Neural cell (in vitro differentiated cells): Measurements from ENCODE around the gene EPB41L2. TPM values are rescaled to one million over a fixed set of nuclear protein-coding genes. Genes with fewer than 3 reads are reported as not detected.

Experiments
- H2AFZ ChIP-seq: fragments of 200-600, 300-800 bp; sonication (generic), shearing (Covaris generic); 2 replicates; pipeline ENCODE4 v1.6.0; 2014; ENCODE audit warnings: low read depth, mild to moderate bottlenecking, antibody characterized with exemption, low read length, moderate library complexity
- H3F3A ChIP-seq: fragments of 200-600 bp; shearing (Covaris generic); 2 replicates; pipeline ENCODE4 v1.6.1; 2016; ENCODE audit warnings: mild to moderate bottlenecking, moderate library complexity, mixed read lengths, antibody characterized with exemption, low read length; ENCODE audit not compliant: insufficient read depth, poor library complexity, severe bottlenecking
- H3K27ac ChIP-seq: fragments of 200-600, 300-800 bp; sonication (generic), shearing (Covaris generic); 2 replicates; pipeline ENCODE4 v1.5.1; 2014; ENCODE audit warnings: mild to moderate bottlenecking, low read length, moderate library complexity
- H3K27me3 ChIP-seq: fragments of 300-800, 200-600 bp; sonication (generic), shearing (Covaris generic); 2 replicates; pipeline ENCODE4 v1.6.0; 2014; ENCODE audit warnings: mild to moderate bottlenecking, low read depth, low read length, moderate library complexity; ENCODE audit not compliant: insufficient read depth
- H3K36me3 ChIP-seq: fragments of 300-800, 200-600 bp; sonication (generic), shearing (Covaris generic); 2 replicates; pipeline ENCODE4 v1.5.1; 2014; ENCODE audit warnings: mild to moderate bottlenecking, antibody characterized with exemption, low read length, moderate library complexity; ENCODE audit not compliant: insufficient read depth
- H3K4me2 ChIP-seq: fragments of 300-800, 200-600 bp; sonication (generic), shearing (Covaris generic); 2 replicates; pipeline ENCODE4 v1.6.0; 2014; ENCODE audit warnings: mild to moderate bottlenecking, low read length
- H3K4me3 ChIP-seq: fragments of 300-800, 200-600 bp; sonication (generic), shearing (Covaris generic); 2 replicates; pipeline ENCODE4 v1.5.1; 2014; ENCODE audit warnings: mild to moderate bottlenecking, low read length, moderate library complexity
- H3K79me2 ChIP-seq: fragments of 200-600 bp; shearing (Covaris generic); replicated peaks from 2 replicates; pipeline ENCODE4 v1.6.0; 2014; ENCODE audit warnings: mild to moderate bottlenecking, low read length, moderate library complexity; ENCODE audit not compliant: insufficient read depth
- H3K9ac ChIP-seq: fragments of 300-800, 200-600 bp; sonication (generic), shearing (Covaris generic); 2 replicates; pipeline ENCODE4 v1.6.1; 2016; ENCODE audit warnings: mild to moderate bottlenecking, low read length, mixed read lengths
- H3K9me2 ChIP-seq: fragments of 200-600 bp; shearing (Covaris generic); 2 replicates; pipeline ENCODE4 v1.6.1; 2016; ENCODE audit warnings: mild to moderate bottlenecking, low read length, mixed read lengths; ENCODE audit not compliant: insufficient read depth
- H3K9me3 ChIP-seq: fragments of 200-600, 300-800 bp; sonication (generic), shearing (Covaris generic); 2 replicates; pipeline ENCODE4 v1.6.1; 2016; ENCODE audit warnings: mild to moderate bottlenecking, mixed run types, low read length, moderate library complexity, mixed read lengths
- H4K20me1 ChIP-seq: fragments of 200-600 bp; shearing (Covaris generic); 2 replicates; pipeline ENCODE4 v1.6.1; 2016; ENCODE audit warnings: mild to moderate bottlenecking, mixed run types; ENCODE audit not compliant: insufficient read depth
- EP300 ChIP-seq: fragments of 450-650 bp; conservative IDR thresholded peaks from 2 replicates; pipeline ENCODE4 v1.6.1; 2014; ENCODE audit warnings: antibody characterized with exemption, mild to moderate bottlenecking, moderate library complexity; ENCODE audit not compliant: poor library complexity, severe bottlenecking
- EZH2 ChIP-seq: fragments of 200-600, 300-800 bp; shearing (Covaris generic), sonication (generic); IDR thresholded peaks from 2 replicates; pipeline ENCODE4 v1.6.1; 2014; ENCODE audit warnings: antibody characterized with exemption, low read length, borderline replicate concordance, mild to moderate bottlenecking; ENCODE audit not compliant: insufficient read depth, poor library complexity, severe bottlenecking
- MXI1 ChIP-seq: fragments of 450-650 bp; conservative IDR thresholded peaks from 2 replicates; pipeline ENCODE4 v1.6.1; 2014; ENCODE audit warnings: antibody characterized with exemption, mild to moderate bottlenecking; ENCODE audit not compliant: poor library complexity, severe bottlenecking
- POLR2AphosphoS5 ChIP-seq: IDR thresholded peaks from 2 replicates; pipeline ENCODE4 v1.6.1; 2012
- RAD21 ChIP-seq: fragments of 450-650 bp; conservative IDR thresholded peaks from 2 replicates; pipeline ENCODE4 v1.6.1; 2014; ENCODE audit warnings: antibody characterized with exemption, mild to moderate bottlenecking, moderate library complexity
- REST ChIP-seq: IDR thresholded peaks from 2 replicates; pipeline ENCODE4 v1.6.1; 2012; ENCODE audit warnings: borderline replicate concordance
- SMC3 ChIP-seq: fragments of 450-650 bp; conservative IDR thresholded peaks from 2 replicates; pipeline ENCODE4 v1.6.1; 2014; ENCODE audit warnings: antibody characterized with exemption, mild to moderate bottlenecking, moderate library complexity; ENCODE audit not compliant: poor library complexity
- TAF1 ChIP-seq: IDR thresholded peaks from 2 replicates; pipeline ENCODE4 v1.6.1; 2012; ENCODE audit warnings: low read depth
- polyA plus RNA-seq: library from polyadenylated mRNA; depleted of rRNA; stranded (reverse); fragments of >200 nt; gene quantifications from 2 replicates; pipeline ENCODE4 v1.2.3, GENCODE V29; 2014
- TF ChIP-seq, protein P1 (sequence below): fragments of 450-650 bp; IDR thresholded peaks from 2 replicates; pipeline ENCODE4 v1.5.1; 2014; ENCODE audit warnings: antibody characterized with exemption, mild to moderate bottlenecking, moderate library complexity; ENCODE audit not compliant: poor library complexity, severe bottlenecking

The EPB41L2 gene
- polyA plus RNA-seq, 1 donor from 2014 or later = 13.5 TPM

- H3K27ac ChIP-seq = no peak overlapping the region
- no peaks in the 10 kb centered on the region for H3K27me3 ChIP-seq
- H3K9ac ChIP-seq = no peak overlapping the region
- TF ChIP-seq REST = no peak
- TF ChIP-seq TAF1 = no peak
- TF ChIP-seq RAD21 = no peak
- no peak for TF ChIP-seq MXI1
- no peak for TF ChIP-seq EP300
- TF ChIP-seq, protein P1, sequence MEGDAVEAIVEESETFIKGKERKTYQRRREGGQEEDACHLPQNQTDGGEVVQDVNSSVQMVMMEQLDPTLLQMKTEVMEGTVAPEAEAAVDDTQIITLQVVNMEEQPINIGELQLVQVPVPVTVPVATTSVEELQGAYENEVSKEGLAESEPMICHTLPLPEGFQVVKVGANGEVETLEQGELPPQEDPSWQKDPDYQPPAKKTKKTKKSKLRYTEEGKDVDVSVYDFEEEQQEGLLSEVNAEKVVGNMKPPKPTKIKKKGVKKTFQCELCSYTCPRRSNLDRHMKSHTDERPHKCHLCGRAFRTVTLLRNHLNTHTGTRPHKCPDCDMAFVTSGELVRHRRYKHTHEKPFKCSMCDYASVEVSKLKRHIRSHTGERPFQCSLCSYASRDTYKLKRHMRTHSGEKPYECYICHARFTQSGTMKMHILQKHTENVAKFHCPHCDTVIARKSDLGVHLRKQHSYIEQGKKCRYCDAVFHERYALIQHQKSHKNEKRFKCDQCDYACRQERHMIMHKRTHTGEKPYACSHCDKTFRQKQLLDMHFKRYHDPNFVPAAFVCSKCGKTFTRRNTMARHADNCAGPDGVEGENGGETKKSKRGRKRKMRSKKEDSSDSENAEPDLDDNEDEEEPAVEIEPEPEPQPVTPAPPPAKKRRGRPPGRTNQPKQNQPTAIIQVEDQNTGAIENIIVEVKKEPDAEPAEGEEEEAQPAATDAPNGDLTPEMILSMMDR = no peak
- no peak for TF ChIP-seq POLR2AphosphoS5
- no peak for TF ChIP-seq SMC3
- no peak for TF ChIP-seq EZH2
- H3K36me3 ChIP-seq = no peaks in the 10 kb centered on the region
- no peaks in the 10 kb centered on the region for H4K20me1 ChIP-seq
- no peaks in the 10 kb centered on the region for H3F3A ChIP-seq
- no peak overlapping the region for H2AFZ ChIP-seq
- H3K9me3 ChIP-seq = no peaks in the 10 kb centered on the region
- no peak overlapping the region for H3K4me3 ChIP-seq
- no peak overlapping the region for H3K4me2 ChIP-seq
- H3K9me2 ChIP-seq = no peaks in the 10 kb centered on the region
- H3K79me2 ChIP-seq = no peaks in the 10 kb centered on the region
Observed at GRCh38 chr6:130913120-130913519, 149.9 kb downstream of the EPB41L2 start.

DNA sequence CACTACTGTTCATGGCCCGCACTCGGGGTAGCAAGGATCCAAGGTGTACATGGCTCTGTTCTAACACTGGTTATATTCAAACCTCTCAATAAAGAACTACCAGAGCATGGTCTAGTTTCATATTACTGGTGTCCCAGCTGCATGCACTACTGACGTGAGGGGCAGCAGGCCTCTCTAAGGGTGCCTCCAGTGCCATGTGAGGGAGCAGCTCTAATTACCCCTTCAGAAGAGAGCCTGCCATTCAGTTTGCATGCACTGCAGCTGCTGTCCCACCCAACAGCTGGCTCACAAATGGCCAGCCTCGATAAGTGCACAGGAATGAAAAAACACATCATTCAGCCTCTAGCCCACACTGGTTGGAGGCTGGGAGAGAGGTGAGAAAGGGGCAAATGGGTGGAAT, 150.6 kb downstream of the EPB41L2 start:
- H4K20me1 ChIP-seq = no peaks in the 10 kb centered on the region
- no peaks in the 10 kb centered on the region for H3K79me2 ChIP-seq
- H3K9me2 ChIP-seq = no peaks in the 10 kb centered on the region
- no peak overlapping the region for H3K4me3 ChIP-seq
- no peaks in the 10 kb centered on the region for H3K36me3 ChIP-seq
- H3K27ac ChIP-seq = no peak overlapping the region
- H3K4me2 ChIP-seq = no peak overlapping the region
- no peak overlapping the region for H3K9ac ChIP-seq
- no peaks in the 10 kb centered on the region for H3K27me3 ChIP-seq
- H3F3A ChIP-seq = no peaks in the 10 kb centered on the region
- TF ChIP-seq EZH2 (no peak), TAF1 (no peak), REST (no peak), EP300 (no peak), POLR2AphosphoS5 (no peak), SMC3 (no peak), RAD21 (no peak), MXI1 (no peak)
- TF ChIP-seq, protein P1 = no peak
- H3K9me3 ChIP-seq = no peaks in the 10 kb centered on the region
- no peak overlapping the region for H2AFZ ChIP-seq
